Fibroblast of lung (primary cell): ENCODE results near the gene KCNAB2.

ENCODE experiments used
- EZH2 ChIP-seq: IDR thresholded peaks from 2 replicates; pipeline ENCODE4 v1.5.1; 2012; ENCODE audit warnings: low read length, control low read depth, mild to moderate bottlenecking; ENCODE audit errors: missing control alignments
- TF ChIP-seq, protein P1 (sequence below), 2 donors: IDR thresholded peaks in 1 of 2; conservative IDR thresholded peaks in 1 of 2; 1 replicate in 1 of 2; 2 replicates in 1 of 2; pipeline ENCODE4 v1.5.1; 2011 to 2012; ENCODE audit warnings: low read length in 2 of 2, control low read depth in 1 of 2, inconsistent platforms in 1 of 2, low read depth in 1 of 2, mild to moderate bottlenecking in 1 of 2

DNA sequence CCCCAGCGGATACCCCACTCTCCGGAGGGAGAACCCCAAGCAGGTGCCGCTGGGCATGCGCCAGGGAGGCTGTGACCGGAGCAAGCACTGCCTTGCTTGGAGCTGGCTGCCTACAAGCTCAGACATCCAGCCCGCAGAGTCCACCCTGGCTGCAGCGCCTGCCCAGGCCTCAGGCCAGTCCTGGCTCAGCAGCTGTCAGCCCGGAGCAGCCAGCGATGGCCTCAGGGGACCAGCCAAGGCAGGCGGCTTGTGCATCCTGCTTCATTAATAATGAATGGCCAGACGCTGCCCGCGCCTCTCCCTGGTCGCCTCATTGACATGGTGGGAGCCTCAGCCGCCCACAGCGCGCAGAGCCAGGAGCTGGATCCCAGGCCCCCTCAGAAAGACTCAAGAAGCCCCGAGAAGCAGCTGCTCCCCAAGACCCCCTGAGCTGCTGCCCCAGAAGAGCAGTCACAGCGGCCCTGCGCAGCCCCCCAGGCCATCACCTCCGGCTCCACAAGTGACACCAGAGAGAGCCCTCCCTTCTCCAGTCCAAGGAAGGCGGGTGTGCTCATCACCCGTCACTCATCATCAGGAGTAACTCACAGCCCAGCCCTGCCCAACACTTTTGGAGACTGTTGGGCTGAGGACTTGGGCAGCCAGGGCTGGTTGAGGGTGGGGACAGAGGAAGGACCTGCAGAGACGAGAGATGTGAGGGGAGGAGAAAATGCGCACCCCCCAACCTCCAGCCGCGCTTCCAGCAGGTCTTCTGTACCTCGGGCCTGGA lies 19.6 kb downstream of the KCNAB2 start:
- TF ChIP-seq, protein P1, sequence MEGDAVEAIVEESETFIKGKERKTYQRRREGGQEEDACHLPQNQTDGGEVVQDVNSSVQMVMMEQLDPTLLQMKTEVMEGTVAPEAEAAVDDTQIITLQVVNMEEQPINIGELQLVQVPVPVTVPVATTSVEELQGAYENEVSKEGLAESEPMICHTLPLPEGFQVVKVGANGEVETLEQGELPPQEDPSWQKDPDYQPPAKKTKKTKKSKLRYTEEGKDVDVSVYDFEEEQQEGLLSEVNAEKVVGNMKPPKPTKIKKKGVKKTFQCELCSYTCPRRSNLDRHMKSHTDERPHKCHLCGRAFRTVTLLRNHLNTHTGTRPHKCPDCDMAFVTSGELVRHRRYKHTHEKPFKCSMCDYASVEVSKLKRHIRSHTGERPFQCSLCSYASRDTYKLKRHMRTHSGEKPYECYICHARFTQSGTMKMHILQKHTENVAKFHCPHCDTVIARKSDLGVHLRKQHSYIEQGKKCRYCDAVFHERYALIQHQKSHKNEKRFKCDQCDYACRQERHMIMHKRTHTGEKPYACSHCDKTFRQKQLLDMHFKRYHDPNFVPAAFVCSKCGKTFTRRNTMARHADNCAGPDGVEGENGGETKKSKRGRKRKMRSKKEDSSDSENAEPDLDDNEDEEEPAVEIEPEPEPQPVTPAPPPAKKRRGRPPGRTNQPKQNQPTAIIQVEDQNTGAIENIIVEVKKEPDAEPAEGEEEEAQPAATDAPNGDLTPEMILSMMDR (conservative IDR thresholded peaks at IDR 0.05 in 1 of 2, IDR thresholded peaks at IDR 0.05 in 1 of 2; ENCODE audit: low read depth in 1 of 2, low read length in 2 of 2) = no peak
- TF ChIP-seq EZH2 = no peak
